ENCODE measurements around the gene NT5DC2.

- TF ChIP-seq CTCF (IDR thresholded peaks at IDR 0.05; ENCODE audit: borderline replicate concordance, extremely low read depth, low read length, poor library complexity, severe bottlenecking) (no peak), EZH2 (IDR thresholded peaks at IDR 0.05; ENCODE audit: borderline replicate concordance, low read depth, low read length, severe bottlenecking) (no peak)
Observed at GRCh38 chr3:52519445-52520140, 14.1 kb downstream of the NT5DC2 start.
